Activated CD4-positive, alpha-beta T cell treated with anti-CD3 and anti-CD28 coated beads, Interleukin-2, amount 50 U/mL, for 1 hour (primary cell): ENCODE measurements around the gene SERPINA6.
"Not testable (repeated sequence)": the region's sequence is repeated elsewhere in the genome, so short reads cannot be mapped to it uniquely, and the experiment has no call there.

Experiments used
- DNase-seq: peaks from one replicate; pipeline ENCODE4 v3.0.0-alpha.2; 2020

Gene SERPINA6

DNA sequence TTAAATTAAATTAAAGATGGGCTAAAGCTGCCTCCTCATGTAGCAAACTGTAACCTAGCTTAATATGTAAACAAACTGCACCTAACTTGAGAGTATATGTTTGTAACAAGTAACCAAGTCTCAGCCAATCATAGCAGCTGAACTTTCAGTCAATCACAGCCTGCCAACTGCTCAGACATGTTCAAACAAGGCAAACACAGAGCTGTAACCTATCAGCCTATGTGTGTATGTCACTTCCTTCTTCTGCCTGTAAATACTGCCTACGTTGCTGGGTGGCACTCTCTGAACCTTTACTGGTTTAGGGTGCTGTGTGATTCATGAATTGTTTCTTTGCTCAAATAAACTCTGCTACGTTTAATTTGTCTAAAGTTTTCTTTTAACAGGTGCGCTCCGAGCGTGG, 2.9 kb downstream of the SERPINA6 start:
- DNase-seq = no peak

DNA sequence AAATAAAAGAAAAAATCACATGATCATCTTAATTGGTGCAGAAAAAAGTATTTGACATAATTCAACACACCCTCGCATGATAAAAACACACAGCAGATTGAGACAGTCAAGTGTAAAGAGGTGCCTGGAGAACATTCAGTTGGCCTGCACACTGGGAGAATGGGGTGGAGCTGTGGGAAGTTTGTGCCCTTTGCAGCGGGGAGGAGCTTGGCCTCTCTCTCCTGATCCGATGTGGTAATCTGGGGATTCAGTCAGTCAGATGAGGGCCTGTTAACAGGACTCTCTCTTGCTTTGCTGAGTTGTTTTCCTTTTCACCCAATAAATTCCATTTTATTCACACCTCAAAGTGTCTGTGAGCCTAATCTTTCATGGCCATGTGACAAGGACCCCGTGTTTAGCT, 5.9 kb downstream of the SERPINA6 start:
- DNase-seq = no peak

DNA sequence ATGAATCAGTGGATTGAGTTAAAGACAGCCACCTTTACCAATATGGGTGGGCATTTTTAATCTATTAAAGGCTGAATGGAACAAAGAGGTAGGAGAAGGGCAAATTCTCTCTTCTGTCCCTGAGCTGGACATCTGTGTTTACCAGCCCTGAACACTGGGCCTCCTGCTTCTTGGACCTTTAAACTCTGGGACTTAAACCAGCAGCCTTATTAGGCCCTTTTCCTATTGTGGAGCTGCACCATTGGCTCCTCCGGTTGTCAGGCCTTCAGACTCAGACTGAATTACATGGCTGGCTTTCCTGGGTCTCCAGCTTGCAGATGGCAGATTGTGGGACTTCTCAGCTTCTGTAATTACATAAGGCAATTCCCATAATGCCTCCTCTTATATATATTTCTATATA, 6.4 kb downstream of the SERPINA6 start:
- no peak for DNase-seq

DNA sequence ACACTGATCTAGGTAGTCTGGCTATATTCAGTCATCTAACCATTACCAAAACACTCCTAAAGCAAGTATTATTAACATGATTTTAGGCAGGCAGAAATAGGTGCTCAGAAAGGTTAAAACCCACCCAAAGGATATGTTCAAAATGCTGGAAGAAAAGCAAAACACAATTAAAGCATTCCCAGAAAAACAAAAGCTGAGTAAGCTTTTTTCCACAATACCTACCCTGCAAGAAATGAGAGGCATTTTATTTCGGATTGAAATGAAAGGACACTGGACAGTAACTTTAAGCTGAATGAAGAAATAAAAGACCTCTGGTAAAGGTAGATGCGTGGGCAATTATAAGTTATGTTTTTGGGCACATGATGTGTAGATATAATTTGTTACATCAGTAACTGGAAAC, 8.2 kb downstream of the SERPINA6 start:
- no peak for DNase-seq

DNA sequence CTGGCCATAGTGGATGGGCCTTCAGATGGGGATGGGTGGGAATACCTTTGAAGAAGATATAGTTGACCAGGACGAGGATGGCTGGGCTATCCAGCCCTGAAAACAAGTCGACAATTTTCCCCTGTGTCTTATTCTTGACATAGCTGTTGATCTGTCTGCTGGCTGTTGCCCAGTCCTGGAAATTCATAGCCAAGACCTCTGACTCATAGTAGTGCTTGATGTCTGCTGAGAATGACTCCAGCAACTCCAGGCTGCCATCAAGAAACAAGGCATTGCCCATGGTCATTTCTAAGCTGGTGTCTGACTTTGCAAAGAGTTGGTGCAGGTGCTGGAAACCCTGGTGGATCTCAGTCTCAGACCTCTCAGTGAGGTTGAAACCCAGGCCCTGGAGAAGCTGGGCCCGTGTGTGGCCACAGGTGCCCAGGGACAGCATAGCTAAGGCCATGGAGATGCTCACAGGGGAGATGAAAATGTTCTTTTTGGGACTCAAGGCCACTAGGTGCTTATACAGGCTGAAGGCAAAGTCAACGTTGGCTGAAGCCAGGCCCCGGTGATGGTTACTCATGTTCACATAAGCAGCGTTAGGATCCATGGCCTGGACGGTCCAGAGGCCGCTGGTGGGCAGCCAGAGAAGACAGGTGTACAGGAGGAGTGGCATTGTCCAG, 9.0 kb downstream of the SERPINA6 start:
- no peak for DNase-seq

DNA sequence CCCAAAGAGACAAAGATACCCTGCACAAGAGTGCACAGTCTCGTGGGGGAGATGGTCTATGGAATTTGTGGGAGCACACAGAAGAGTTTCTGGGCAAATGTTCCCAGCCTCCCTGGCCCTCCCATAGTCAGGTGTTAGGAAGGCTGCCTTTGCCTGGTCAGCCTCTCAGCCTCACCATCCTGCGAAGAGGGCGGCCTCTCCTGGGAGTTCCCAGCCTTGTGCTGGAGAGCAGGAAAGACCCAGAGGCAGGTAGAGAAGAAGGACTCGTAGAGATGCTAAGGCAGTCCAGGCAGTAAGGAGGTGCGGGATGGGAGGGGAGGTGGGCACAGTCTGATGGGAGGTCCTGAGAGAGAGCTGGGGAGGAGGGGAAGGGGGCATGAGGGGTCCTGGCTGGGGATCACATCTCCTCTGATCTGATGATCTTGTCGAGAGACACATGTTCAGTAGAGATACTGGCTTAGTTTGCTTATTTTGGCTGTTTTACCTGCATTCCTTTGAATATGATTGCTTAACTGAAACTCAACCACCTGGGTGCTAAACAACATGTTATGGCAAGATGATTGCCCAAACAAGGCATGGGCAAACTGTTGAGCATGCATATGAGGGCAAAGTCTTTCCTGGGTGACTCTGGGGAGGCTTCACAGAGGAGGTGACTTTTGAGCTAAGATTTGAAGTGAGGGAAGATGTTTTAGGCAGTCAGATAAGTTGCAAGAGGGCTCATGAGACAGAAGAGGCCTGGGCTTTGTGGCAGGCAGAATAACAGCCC, 10.5 kb downstream of the SERPINA6 start:
- DNase-seq = no peak

DNA sequence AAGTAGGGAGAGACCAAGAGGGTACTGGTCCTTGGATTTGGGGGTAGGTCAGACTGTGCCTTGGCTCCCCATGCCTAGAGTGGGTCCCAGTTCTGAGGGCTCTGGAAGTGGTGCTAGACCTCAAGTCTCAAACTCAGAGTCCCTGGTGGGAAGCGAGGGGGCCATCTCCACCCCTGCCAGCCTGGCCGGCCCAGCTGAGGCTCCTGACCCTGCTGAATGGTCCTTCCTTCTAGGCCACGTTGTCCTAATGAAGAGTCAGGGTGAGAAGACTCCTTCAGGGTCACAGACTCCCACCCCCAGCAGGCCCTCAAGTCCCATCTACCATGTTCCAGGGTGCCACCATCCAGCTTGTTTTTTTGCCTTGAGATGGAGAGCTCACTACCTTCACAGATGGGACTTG, 12.9 kb downstream of the SERPINA6 start:
- DNase-seq = no peak

DNA sequence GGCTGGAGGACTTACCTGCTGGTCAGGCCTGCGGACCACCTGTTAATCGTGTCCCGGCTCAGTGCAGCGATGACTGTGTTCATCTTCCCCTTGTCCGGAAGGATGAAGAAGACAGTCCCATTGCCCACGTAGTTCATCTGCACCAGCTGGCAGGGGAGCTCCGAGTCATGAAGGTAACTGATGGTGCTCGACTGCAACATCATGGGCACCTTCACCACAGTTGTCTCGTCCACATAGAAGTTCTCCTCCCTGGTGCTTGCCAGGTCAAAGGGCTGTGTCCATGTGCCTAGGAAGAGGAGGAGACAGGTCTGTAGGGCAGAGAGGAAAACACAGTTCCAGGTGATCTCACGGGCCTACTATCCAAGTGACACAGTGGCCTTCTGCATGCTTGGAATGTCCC, 13.4 kb downstream of the SERPINA6 start:
- DNase-seq = no peak

DNA sequence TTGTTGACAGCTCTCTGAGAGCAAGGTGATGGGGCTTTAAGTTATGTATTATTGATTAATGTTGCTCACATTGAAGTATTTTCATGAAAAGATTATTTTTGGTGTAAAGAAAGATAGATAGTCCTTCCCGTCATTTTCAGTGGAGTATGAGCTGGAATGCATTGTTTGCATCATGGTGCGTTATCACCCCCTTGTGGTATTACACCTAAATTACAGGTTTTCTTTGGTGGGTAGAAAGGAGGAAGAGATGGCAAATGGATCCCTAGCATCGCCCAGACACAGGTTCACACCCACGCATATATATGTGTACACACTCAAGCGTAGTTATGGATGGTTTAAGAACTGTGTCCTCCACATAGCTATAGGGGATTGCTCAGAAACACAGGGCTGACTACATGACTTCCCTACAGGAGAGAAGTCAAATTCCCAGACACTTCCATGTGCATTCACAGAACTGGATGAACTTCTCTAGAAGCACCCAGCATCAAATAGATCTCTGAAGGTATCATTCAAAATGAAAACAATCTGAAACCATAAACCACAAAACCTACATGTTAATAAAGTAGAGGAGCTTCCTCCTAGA, 15.6 kb downstream of the SERPINA6 start:
- no peak for DNase-seq

DNA sequence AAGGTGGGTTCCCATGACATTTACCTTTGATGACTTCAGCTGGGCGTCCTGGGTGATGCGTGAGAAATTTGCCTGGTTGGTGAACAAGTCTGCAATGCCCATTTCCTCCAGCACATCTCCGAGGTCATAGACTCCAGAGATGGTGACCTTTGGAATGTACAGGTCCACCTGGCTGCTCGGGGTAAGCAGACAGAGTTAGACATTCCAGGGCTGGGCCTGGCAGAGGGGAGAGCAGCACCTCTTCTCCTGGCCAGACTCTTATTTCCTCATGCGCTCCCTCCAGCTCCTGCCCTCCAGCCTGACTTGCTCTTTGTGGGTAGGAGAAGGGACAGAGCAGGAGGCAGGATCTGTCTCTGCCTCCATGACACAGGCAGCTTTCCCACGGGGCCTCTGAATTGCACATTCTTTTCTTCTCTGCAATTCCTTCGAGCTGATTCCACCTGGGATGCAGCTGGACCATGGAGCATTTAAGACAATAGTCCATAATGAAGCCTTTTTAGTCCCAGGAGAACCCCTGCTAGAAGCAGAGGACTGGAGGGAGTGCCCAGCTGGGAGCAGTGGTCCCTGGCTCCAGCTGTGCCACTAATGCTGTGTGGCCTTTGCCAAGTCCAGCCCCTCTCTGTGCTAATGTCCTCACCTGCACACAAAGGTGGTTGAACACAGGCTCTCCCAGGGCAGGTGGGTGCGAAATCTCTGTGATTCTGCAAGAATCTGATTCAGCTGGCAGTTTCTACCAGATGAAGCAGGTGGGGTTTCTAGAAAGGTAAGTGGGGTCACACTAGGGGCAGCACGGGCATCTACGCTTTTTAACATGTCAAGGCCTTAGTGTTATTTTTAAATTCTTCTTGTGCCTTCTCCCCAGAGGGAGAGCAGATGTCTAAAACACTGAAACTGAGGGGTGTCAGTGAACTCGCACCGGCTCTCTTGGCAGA, 16.8 kb downstream of the SERPINA6 start:
- DNase-seq = no peak

DNA sequence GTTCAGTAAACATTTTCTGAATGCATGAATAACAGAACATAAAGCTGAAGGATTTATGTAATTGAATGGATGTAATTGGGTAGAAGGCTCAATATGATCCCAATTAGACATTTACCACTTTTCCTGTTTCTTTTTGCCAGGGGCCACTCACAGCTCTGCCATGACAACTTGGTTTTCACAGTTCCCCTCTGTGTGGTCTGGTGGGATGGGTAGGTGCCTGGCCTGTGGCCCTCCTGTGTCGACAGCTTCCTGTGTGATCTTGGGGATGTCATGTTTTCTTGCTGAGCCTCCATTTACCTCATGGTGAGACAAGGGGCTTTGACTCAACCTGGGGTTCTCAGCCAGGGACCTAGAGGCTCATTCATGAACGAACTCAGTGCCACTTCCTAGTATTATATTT, 17.5 kb downstream of the SERPINA6 start:
- no peak for DNase-seq

DNA sequence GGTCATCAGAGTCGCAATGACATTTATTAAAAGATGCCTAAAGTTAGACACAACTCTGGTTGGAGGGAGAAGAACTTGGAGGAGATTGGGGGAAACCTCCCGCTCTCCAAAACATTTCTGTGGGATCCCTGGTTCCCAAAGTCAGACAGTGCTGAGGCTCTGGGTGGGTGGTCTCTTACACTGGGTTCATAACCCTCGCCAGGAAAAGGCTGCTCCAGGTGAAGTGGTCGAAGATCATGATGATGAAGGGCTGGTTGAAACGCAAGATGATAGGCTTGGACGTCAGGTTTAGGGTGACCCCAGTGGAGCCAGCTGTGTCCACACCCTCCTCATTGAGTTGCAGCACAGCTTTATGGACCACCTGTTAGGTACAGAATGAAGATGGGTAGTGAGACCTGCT, 18.9 kb downstream of the SERPINA6 start:
- no peak for DNase-seq

DNA sequence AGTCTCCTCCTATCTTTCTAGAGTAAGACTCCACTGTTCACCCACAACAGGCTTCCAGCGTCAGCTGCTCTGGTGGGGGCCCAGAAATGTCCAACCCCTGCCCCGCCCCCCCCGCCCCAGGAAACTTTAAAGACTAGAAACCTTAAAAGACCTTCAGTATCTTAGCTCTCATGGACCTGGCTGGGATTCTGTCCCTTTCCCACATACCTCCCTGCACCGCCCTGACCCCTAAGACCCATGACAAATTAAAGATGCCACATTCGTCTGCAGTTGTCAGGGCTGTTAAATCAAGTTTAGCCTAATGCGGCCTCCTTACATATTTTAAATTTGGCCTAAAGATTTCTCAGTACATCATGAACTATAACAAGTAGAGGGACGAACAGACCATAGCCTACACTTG, 20.0 kb downstream of the SERPINA6 start:
- no peak for DNase-seq

DNA sequence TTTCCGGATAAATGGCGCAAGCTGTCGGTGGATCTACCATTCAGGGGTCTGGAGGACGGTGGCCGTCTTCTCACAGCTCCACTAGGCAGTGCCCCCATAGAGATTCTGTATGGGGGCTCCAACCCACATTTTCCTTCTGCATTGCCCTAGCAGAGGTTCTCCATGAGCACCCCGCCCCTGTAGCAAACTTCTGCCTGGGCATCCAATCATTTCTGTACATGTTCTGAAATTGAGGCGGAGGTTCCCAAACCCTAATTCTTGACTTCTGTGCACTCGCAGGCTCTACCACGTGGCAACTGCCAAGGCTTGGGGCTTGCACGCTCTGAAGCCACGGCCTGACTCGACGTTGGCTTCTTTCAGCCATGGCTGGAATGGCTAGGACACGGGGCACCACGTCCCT, 25.0 kb downstream of the SERPINA6 start:
- DNase-seq = no peak

DNA sequence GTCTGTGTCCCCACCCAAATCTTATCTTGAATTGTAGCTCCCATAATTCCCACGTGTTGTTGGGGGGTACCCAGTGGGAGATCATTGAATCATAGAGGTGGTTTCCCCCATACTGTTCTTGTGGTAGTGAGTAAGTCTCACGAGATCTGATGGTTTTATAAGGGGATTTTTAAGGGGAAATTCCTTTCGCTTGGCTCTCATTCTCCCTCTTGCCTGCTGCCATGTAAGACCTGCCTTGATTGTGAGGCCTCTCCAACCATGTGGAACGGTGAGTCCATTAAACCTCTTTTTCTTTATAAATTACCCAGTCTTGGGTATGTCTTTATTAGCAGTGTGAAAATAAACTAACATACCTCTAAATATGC, 27.0 kb downstream of the SERPINA6 start:
- DNase-seq = not testable (repeated sequence)

DNA sequence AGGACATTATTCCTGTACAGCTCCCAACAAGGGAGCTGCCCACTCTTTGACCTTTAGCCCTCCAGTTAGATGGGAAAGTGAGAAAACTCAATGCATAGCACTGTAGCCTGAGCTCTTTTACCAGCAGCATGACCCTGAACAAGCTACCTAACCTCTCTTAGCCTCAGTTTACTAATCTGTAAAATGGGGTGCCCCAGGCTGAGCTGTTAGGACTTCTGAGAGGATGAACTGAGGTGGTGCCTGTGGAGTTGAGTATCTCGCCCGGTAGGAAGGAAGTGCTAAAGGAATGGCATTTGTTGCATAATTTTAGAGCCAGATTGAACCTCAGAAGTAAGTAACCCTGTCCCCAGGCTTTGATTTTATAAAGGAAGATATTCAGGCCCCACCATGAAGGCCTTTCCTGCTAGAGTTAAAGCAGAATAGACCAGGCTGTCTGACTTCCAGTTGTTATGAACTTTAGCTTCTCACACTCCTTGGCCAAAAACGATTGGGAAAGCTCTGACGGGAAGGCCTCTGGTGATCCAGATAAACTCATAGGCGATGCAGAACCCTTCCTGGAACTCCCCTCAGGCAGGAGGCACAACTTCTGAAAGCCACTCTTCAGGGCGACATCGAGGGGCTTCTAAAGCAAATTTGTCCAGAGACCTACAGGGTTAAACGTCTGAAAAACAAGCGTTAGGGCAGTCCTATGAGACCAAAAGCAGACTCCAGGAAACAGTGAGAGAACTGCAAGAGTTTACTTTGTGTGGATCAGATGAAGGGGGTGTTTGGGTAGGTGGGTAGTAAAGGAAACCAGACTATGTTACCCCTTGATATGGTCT, 27.6 kb downstream of the SERPINA6 start:
- DNase-seq = no peak

DNA sequence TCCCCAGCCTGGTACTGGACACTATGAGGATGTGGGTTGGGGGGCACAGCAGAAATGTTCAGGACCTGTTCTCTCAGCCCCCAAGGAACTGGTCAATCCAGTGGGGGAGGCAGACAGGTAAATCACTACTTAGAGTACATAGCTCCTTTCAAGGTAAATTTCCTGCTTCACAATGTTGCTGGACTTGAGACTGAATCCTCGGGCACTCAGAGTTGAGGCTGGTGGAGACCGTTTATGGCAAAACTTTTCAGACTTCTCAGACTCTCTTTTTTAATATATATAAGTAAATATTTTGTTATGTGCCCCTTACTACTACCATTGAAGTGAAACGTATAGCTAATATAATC, 29.6 kb downstream of the SERPINA6 start:
- DNase-seq = no peak

DNA sequence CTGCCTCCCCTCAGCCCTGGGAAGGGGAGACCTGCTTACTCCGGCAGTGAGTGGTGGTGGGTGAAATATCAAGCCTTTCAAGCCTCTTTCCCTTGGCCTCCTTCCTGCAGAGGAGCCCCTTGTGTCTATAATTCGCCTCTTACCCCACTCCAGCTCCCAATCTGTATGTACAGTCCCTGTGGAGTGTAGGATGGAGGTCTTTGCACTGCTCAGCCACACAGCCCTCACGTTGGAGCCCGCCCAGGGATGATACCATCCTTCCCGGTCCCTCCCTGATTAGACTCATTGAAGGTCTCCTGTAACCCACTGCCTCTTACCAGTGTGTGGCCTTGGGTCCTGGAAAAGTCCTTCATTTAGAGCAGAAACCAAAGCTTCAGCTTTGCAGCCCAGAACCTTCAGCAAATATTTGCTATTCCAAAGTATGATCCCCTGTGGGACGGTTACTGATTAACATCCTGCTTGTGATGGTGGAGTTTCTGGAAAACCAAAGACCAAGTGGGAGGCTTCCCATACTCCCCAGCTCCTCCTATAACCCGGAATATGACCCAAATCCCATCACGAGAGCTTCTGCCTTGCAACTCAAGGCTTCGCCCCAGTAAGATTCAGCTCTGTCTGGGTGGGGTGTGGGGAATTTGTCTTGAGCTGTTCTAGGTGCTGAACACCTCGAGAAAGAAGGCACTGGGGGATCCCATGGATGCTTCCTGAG, 30.1 kb downstream of the SERPINA6 start, which contains the start of gene SERPINA10:
Gene SERPINA10 (minus strand): TSS at position 397 of the 706 bp plus-strand sequence. CDS start 2,675 bp downstream, outside the sequence.
- DNase-seq = no peak

DNA sequence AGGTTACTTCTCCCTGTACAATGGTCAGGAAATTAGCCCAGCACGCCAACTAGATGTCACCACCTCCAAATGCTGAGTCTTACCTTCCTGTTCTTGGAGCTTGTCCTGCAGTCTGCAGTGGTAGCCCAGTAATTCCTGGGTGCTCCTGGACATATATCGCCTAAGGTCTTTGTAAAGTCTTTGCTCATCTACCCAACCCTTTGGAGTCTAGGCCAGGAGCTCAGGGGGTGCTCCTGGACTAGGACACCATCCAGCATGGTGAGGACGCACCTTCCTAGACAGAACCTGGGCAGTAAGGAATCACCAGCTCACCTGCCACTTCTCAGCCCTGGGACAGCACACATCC, 30.6 kb downstream of the SERPINA6 start:
- DNase-seq = no peak

DNA sequence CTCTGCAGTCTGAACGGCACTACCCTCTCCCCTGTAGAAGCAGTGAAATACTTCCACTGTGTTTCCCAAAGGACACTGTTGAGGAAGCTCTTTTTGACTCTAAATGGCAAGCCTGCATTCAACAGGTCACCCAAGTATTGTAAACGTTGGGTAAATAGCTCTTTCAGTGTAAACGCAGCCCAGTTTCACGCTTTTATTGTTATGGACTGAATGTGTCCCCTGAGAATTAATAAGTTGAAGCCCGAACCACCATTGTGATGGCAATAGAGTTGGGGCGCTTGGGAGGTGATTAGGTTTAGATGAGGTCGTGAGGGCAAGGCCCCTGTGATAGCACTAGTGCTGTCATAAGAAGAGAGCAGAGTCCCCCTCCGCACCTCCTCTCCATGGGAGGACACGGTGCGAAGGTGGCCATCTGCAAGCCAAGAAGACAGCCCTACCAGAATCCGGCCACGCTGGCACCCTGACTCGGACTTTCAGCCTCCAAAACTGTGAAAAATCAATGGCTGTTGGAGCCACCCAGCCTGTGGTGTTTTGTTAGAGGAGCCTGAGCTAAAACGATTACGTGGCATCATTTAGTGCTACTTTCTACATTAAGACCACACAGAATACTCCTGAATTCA, 31.1 kb downstream of the SERPINA6 start:
- no peak for DNase-seq

DNA sequence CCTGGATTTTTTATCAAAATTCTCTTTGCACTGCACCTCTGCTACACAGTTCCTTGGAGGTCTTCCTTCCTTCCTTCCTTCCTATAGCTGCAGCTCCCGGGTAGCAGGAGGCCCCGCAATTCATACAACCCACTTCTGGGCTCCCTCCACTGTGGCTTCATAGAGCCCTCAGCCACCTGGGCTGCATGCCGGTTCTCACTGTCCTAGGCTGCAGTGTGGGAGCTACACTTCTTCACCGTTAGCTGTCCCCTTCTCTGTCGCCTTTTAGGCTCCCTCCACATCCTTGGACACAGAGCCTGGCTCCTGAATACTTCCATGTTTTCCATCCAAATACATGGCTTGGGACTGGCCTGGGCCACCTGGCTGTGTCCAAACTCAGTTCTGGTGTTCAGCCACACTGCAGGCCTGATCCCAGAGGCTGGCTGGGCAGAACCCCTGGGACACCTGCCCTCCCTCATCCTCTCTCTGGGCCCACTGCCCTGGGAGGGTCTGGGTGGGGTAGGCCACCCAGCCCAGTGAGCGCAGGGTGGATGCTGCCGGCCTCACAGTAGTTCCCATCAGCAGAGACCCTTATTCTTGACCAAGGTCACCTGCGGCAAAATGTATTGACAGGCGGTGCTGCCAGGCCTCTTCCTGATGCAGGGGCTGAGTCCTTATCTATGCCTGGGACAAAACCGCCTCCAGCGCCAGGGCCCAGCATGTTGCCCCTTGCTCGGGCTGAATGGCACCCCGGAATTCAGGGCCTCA, 31.8 kb downstream of the SERPINA6 start:
- DNase-seq = no peak
